OCI-LY1 (cell line): ENCODE results near the gene KRCC1.

Experiments used
- H2AFZ ChIP-seq: fragments of 200-600 bp; sonication (generic), shearing (Covaris generic); 2 replicates; pipeline ENCODE4 v1.6.0; 2014; ENCODE audit warnings: antibody characterized with exemption, mild to moderate bottlenecking, low read length
- H3F3A ChIP-seq: fragments of 200-600 bp; sonication (generic), shearing (Covaris generic); 2 replicates; pipeline ENCODE4 v1.6.0; 2014; ENCODE audit warnings: mild to moderate bottlenecking, antibody characterized with exemption, low read length, moderate library complexity; ENCODE audit not compliant: insufficient read depth
- H3K27ac ChIP-seq: fragments of 200-600 bp; sonication (generic); 2 replicates; pipeline ENCODE4 v1.5.1; 2014; ENCODE audit warnings: low read length, mixed run types, mild to moderate bottlenecking, low read depth; ENCODE audit not compliant: poor library complexity, severe bottlenecking
- H3K27me3 ChIP-seq: fragments of 200-600 bp; sonication (generic); 2 replicates; pipeline ENCODE4 v1.6.0; 2014; ENCODE audit warnings: antibody characterized with exemption, mild to moderate bottlenecking, low read length, moderate library complexity; ENCODE audit not compliant: insufficient read depth
- H3K36me3 ChIP-seq: fragments of 200-600 bp; sonication (generic); 2 replicates; pipeline ENCODE4 v1.6.1; 2014; ENCODE audit warnings: mild to moderate bottlenecking, antibody characterized with exemption, low read length, moderate library complexity, mixed read lengths; ENCODE audit not compliant: insufficient read depth
- H3K4me1 ChIP-seq: fragments of 200-600 bp; sonication (generic); 2 replicates; pipeline ENCODE4 v1.5.1; 2014; ENCODE audit warnings: mild to moderate bottlenecking, low read length, moderate library complexity; ENCODE audit not compliant: insufficient read depth, severe bottlenecking
- H3K4me2 ChIP-seq: fragments of 200-600 bp; sonication (generic), shearing (Covaris generic); 2 replicates; pipeline ENCODE4 v1.6.1; 2014; ENCODE audit warnings: low read length
- H3K4me3 ChIP-seq: fragments of 200-600 bp; sonication (generic); 2 replicates; pipeline ENCODE4 v1.5.1; 2014; ENCODE audit warnings: low read length, low read depth, mild to moderate bottlenecking, mixed read lengths; ENCODE audit not compliant: poor library complexity, severe bottlenecking
- H3K79me2 ChIP-seq: fragments of 200-600 bp; shearing (Covaris generic); 2 replicates; pipeline ENCODE4 v1.6.1; 2016; ENCODE audit warnings: mixed run types, low read length, mixed read lengths; ENCODE audit not compliant: insufficient read depth
- H3K9ac ChIP-seq: fragments of 200-600 bp; sonication (generic), shearing (Covaris generic); 2 replicates; pipeline ENCODE4 v1.6.1; 2014; ENCODE audit warnings: mild to moderate bottlenecking, low read length, mixed read lengths
- H3K9me2 ChIP-seq: fragments of 200-600 bp; sonication (generic), shearing (Covaris generic); 2 replicates; pipeline ENCODE4 v1.6.1; 2014; ENCODE audit warnings: low read depth, mild to moderate bottlenecking, low read length, mixed read lengths
- H3K9me3 ChIP-seq: fragments of 200-600 bp; shearing (Covaris generic); 2 replicates; pipeline ENCODE4 v1.6.1; 2014; ENCODE audit warnings: low read length, mixed read lengths
- H4K20me1 ChIP-seq: fragments of 200-600 bp; sonication (generic), shearing (Covaris generic); 2 replicates; pipeline ENCODE4 v1.6.0; 2016; ENCODE audit warnings: mild to moderate bottlenecking, low read length; ENCODE audit not compliant: insufficient read depth
- CTCF ChIP-seq: fragments of 200-600 bp; sonication (generic), shearing (Covaris generic); IDR thresholded peaks from 2 replicates; pipeline ENCODE4 v1.5.1; 2017; ENCODE audit warnings: mild to moderate bottlenecking, antibody characterized with exemption, low read length, moderate library complexity, mixed read lengths
- EZH2 ChIP-seq: fragments of 200-600 bp; sonication (generic), shearing (Covaris generic); IDR thresholded peaks from 2 replicates; pipeline ENCODE4 v1.8.0; 2017; ENCODE audit warnings: borderline replicate concordance, mixed run types, mild to moderate bottlenecking, antibody characterized with exemption, low read length, moderate library complexity, mixed read lengths

KRCC1 gene

GRCh38 chr2:88081924-88082608 lies 26.5 kb upstream of the KRCC1 start:
- Histone ChIP-seq H3K4me1 (no peaks in the 10 kb centered on the region), H2AFZ (no peak overlapping the region), H3K36me3 (no peaks in the 10 kb centered on the region), H3K27me3 (no peaks in the 10 kb centered on the region), H3K9me2 (no peaks in the 10 kb centered on the region), H3K4me3 (no peak overlapping the region), H3K27ac (no peak overlapping the region), H3K79me2 (no peaks in the 10 kb centered on the region), H4K20me1 (no peaks in the 10 kb centered on the region), H3F3A (no peaks in the 10 kb centered on the region), H3K4me2 (no peak overlapping the region), H3K9me3 (no peaks in the 10 kb centered on the region), H3K9ac (no peak overlapping the region)
- TF ChIP-seq EZH2 (no peak), CTCF (no peak)

GRCh38 chr2:88080545-88080944 lies 25.0 kb upstream of the KRCC1 start:
- Histone ChIP-seq H3K4me3 (no peak overlapping the region), H3K9me3 (no peaks in the 10 kb centered on the region), H3K9ac (no peak overlapping the region)

GRCh38 chr2:88078643-88079172 lies 23.1 kb upstream of the KRCC1 start:
- Histone ChIP-seq H3K4me1 (no peaks in the 10 kb centered on the region), H3K79me2 (no peaks in the 10 kb centered on the region), H3K9me2 (no peaks in the 10 kb centered on the region), H3K27ac (no peak overlapping the region), H3K27me3 (no peaks in the 10 kb centered on the region), H3K4me2 (no peak overlapping the region), H3K4me3 (no peak overlapping the region), H4K20me1 (no peaks in the 10 kb centered on the region), H3F3A (no peaks in the 10 kb centered on the region), H3K9me3 (no peaks in the 10 kb centered on the region), H2AFZ (no peak overlapping the region), H3K36me3 (no peaks in the 10 kb centered on the region), H3K9ac (no peak overlapping the region)
- TF ChIP-seq CTCF (no peak), EZH2 (no peak)

More at GRCh38 chr2:88080545-88080944, 25.0 kb upstream of the KRCC1 start:
- no peaks in the 10 kb centered on the region for H3F3A ChIP-seq
- H3K36me3 ChIP-seq: no peaks in the 10 kb centered on the region
- no peaks in the 10 kb centered on the region for H3K79me2 ChIP-seq
- H3K27me3 ChIP-seq: no peaks in the 10 kb centered on the region
- no peaks in the 10 kb centered on the region for H3K4me1 ChIP-seq
- no peaks in the 10 kb centered on the region for H3K9me2 ChIP-seq
- no peak overlapping the region for H3K27ac ChIP-seq
- no peak overlapping the region for H3K4me2 ChIP-seq
- no peaks in the 10 kb centered on the region for H4K20me1 ChIP-seq
- no peak for TF ChIP-seq CTCF
- no peak for TF ChIP-seq EZH2
- H2AFZ ChIP-seq: no peak overlapping the region
